Mucosa of rectum (tissue), 2 donors: ENCODE data around the gene AREG.
A peak's percentile ranks its signal among the peaks of the same experiment; 100 is the strongest.

Experiments used
- H3K27ac ChIP-seq, 2 donors: one replicate each; pipeline ENCODE4 v1.7.0; 2013; ENCODE audit warnings: inconsistent platforms in 2 of 2, low read depth in 2 of 2, low read length in 2 of 2
- H3K27me3 ChIP-seq, 2 donors: one replicate each; pipeline ENCODE4 v1.7.0; 2013; ENCODE audit warnings: low read length in 2 of 2; ENCODE audit not compliant: control insufficient read depth in 2 of 2, insufficient read depth in 2 of 2
- H3K36me3 ChIP-seq, 2 donors: one replicate each; pipeline ENCODE4 v1.7.0; 2013; ENCODE audit warnings: low read length in 2 of 2; ENCODE audit not compliant: control insufficient read depth in 2 of 2, insufficient read depth in 2 of 2
- H3K4me1 ChIP-seq, 2 donors: one replicate each; pipeline ENCODE4 v1.7.0; 2013; ENCODE audit warnings: low read length in 2 of 2, mild to moderate bottlenecking in 1 of 2; ENCODE audit not compliant: control insufficient read depth in 2 of 2, insufficient read depth in 2 of 2
- H3K4me3 ChIP-seq, 2 donors: one replicate each; pipeline ENCODE4 v1.7.0; 2013; ENCODE audit warnings: low read length in 2 of 2
- H3K9ac ChIP-seq, 2 donors: one replicate each; pipeline ENCODE4 v1.7.0; 2013; ENCODE audit warnings: low read length in 2 of 2, low read depth in 1 of 2, mild to moderate bottlenecking in 1 of 2
- H3K9me3 ChIP-seq, 2 donors: one replicate each; pipeline ENCODE4 v1.7.0; 2013; ENCODE audit warnings: low read length in 2 of 2; ENCODE audit not compliant: control insufficient read depth in 2 of 2
- donor health status: healthy.
- donor health status: Normal muscosa, but diverticular disease.

The AREG gene

DNA sequence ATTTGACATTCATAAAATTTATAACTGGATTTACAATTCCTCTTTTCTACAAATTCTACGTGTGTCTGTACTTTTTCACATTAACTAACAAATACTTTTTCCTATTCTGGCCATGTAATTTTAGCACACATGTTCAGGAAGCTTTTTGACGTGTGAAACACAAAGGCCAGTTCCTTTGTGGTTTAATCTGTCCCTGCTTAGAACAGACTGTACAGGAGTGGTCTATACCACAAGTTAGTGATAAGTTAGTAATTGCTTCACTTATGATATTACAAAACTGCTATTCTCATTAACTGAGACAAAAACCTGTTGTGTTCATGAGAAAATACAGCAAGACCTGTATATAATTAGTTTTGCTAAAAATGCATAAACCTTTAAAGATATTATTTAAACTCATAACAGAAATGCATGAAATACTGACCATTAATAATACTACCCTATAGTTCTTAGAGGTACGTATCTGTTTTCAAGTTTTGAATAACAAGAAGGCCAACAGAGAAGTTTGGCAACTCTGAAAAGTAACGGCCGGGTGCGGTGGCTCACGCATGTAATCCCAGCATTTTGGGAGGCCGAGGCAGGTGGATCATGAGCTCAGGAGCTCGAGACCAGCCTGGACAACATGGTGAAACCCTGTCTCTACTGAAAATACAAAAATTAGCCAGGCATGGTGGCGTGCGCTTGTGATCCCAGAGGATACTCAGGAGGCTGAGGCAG lies 13.7 kb upstream of the AREG start:
- no peak overlapping the region for H3K4me3 ChIP-seq
- no peaks in the 10 kb centered on the region for H3K4me1 ChIP-seq
- no peaks in the 10 kb centered on the region for H3K27me3 ChIP-seq
- no peaks in the 10 kb centered on the region for H3K36me3 ChIP-seq
- H3K27ac ChIP-seq: no peak overlapping the region
- no peaks in the 10 kb centered on the region for H3K9me3 ChIP-seq
- H3K9ac ChIP-seq: no peak overlapping the region

DNA sequence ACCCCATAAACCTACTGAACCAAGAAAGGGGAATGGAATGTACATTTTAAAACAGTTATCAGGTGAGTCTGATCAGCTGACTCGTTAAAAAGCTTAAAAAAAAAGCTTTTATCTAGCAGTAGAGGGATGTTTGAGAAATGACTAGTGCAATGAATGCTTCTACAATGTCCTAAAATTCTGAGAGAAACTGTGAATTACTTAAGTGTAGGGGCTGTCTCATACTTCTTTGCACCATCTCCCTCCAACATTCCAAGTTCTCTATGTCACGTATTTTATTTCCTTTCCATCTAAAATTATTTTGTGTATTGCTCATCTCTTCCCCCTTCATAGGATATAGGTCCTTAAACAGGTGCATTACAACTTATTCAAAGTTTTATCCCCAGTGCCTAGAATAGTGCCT lies 11.9 kb upstream of the AREG start:
- H3K36me3 ChIP-seq: no peaks in the 10 kb centered on the region

GRCh38 chr4:74433541-74434172 lies 11.3 kb upstream of the AREG start:
- Histone ChIP-seq H3K9ac (no peak overlapping the region), H3K4me1 (no peaks in the 10 kb centered on the region), H3K4me3 (no peak overlapping the region), H3K27ac (no peak overlapping the region), H3K9me3 (no peaks in the 10 kb centered on the region), H3K36me3 (no peaks in the 10 kb centered on the region), H3K27me3 (no peaks in the 10 kb centered on the region)

More for the DNA sequence above, 11.9 kb upstream of the AREG start:
- no peak overlapping the region for H3K4me3 ChIP-seq
- H3K9me3 ChIP-seq: no peaks in the 10 kb centered on the region
- H3K27me3 ChIP-seq: no peaks in the 10 kb centered on the region
- no peak overlapping the region for H3K9ac ChIP-seq
- no peaks in the 10 kb centered on the region for H3K4me1 ChIP-seq
- H3K27ac ChIP-seq: no peak overlapping the region

DNA sequence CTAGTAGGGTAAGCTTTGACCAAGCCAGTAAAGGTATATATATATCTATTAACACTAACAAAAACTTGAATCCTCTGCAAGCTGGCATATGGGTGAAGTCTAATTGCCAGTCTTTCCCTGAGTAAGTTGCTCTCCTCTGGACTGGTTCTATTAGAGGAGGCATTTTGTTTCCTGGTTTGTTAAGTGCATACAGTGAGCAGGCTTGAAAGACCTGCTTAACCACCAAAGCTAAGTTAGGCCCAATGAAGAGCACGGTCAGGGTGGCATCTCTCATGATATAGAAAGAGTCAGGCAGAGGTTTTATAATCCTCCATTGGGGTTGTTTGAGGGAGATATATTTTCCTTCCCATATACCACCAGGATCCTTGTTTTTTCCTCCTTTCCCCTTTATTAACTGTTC lies 9.6 kb upstream of the AREG start:
- H3K36me3 ChIP-seq: no peaks in the 10 kb centered on the region
- no peaks in the 10 kb centered on the region for H3K9me3 ChIP-seq
- H3K9ac ChIP-seq: no peak overlapping the region
- no peak overlapping the region for H3K27ac ChIP-seq
- no peak overlapping the region for H3K4me3 ChIP-seq
- no peaks in the 10 kb centered on the region for H3K27me3 ChIP-seq
- H3K4me1 ChIP-seq: no peaks in the 10 kb centered on the region

DNA sequence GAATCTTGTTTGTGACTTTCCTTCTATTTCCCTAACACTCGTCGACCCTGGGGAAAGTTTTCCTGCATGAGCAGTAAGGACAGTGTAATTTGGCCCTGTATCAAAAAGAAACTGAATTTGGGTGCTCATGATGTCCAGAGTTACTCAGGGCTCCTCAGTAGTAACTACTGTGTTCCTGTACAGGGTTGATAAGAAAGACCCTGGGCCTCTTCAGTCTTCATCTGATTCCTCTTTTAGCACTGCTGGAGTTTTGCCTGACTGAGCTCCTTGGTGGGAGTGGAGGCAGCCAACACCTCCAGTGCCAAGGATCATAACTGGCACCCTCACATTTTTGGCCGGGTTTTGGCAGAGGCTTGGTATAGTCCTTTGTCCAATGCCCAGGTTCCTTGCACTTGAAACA lies 7.1 kb upstream of the AREG start:
- Histone ChIP-seq H3K4me3 (no peak overlapping the region), H3K36me3 (no peaks in the 10 kb centered on the region), H3K9me3 (no peaks in the 10 kb centered on the region), H3K9ac (no peak overlapping the region), H3K27ac (no peak overlapping the region), H3K4me1 (no peaks in the 10 kb centered on the region), H3K27me3 (no peaks in the 10 kb centered on the region)

DNA sequence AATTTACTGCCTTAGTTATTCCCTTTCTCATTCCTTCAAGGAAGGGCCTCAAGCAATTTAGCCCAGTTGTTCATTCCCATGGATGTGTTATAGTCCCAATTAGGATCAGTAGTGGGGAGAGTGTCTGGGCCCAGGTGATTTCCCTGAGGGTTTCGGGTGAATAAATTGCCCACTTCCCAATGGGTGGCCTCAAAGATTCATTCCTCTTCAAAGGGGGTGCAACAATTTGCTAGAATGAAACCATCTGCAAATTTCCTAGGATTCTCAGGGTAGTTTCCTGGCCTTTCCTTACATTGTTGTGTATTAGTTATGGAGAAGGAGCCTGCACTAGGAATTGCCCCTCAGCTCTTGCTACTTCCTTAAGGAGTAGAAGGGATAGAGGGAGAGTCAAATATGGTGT lies 6.3 kb upstream of the AREG start:
- H3K4me1 ChIP-seq: no peaks in the 10 kb centered on the region
- H3K36me3 ChIP-seq: no peaks in the 10 kb centered on the region
- no peaks in the 10 kb centered on the region for H3K27me3 ChIP-seq
- no peak overlapping the region for H3K9ac ChIP-seq
- no peaks in the 10 kb centered on the region for H3K9me3 ChIP-seq
- H3K4me3 ChIP-seq: no peak overlapping the region
- H3K27ac ChIP-seq: no peak overlapping the region

GRCh38 chr4:74439952-74440351 lies 5.0 kb upstream of the AREG start:
- Histone ChIP-seq H3K9me3 (no peaks in the 10 kb centered on the region), H3K27me3 (no peaks in the 10 kb centered on the region), H3K9ac (no peak overlapping the region), H3K27ac (no peak overlapping the region), H3K36me3 (no peaks in the 10 kb centered on the region), H3K4me1 (peaks cover 0 to 2% of the 10 kb centered on the region in 2 donors), H3K4me3 (no peak overlapping the region)

DNA sequence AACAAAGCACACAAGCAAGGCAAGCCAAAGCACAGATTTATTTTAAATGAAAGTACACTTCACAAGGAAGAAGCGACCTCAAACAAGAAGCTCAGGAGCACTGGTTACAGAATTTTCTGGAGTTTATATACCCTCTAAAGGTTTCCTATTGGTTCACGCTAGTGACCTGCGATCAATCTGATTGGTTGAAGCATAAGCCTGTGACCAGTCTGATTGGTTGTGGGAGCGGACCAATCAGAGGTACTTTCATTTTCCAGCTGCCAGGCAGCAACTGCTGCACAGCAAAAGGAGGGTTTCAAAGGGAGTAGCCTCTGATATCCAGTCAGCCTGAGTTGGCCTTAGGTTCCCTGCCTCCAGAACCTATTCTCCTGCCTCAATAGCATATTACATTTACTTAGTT lies 4.6 kb upstream of the AREG start:
- Histone ChIP-seq H3K36me3 (no peaks in the 10 kb centered on the region), H3K4me3 (no peak overlapping the region), H3K9me3 (no peaks in the 10 kb centered on the region), H3K27me3 (no peaks in the 10 kb centered on the region), H3K4me1 (peaks cover 0 to 2% of the 10 kb centered on the region in 2 donors), H3K27ac (no peak overlapping the region), H3K9ac (no peak overlapping the region)

GRCh38 chr4:74441744-74442143 lies 3.2 kb upstream of the AREG start:
- H3K9ac ChIP-seq: no peak overlapping the region
- peaks cover 0 to 2% of the 10 kb centered on the region in 2 donors for H3K36me3 ChIP-seq
- H3K9me3 ChIP-seq: no peaks in the 10 kb centered on the region
- no peaks in the 10 kb centered on the region for H3K27me3 ChIP-seq
- H3K4me3 ChIP-seq: no peak overlapping the region
- peaks cover 1 to 2% of the 10 kb centered on the region in 2 donors for H3K4me1 ChIP-seq
- H3K27ac ChIP-seq: no peak overlapping the region

DNA sequence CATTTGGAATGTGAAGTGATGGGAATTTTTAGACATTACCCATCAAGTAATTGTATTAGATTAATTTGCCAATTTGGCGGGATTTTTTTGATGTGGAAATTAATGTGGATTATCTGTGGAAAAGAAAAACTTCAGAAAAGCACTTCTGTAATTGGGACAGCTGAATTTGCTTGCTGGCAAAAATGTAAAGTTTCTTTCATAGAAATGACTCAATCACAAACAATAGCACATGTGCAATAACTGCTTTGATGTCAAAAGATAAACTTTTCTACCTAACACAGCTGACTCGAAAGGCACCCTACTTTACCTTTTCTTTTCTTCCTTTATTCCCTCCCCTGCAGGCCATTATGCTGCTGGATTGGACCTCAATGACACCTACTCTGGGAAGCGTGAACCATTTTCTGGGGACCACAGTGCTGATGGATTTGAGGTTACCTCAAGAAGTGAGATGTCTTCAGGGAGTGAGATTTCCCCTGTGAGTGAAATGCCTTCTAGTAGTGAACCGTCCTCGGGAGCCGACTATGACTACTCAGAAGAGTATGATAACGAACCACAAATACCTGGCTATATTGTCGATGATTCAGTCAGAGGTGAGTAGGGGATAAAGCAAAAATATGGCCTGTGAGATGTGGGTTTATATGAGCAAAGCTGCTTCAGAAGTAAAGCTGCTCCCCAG lies 1.4 kb downstream of the AREG start:
- Histone ChIP-seq H3K9me3 (no peaks in the 10 kb centered on the region), H3K4me1 (peaks cover 2 to 8% of the 10 kb centered on the region in 2 donors), H3K4me3 (peak overlapping the region; percentile 14 to 27), H3K9ac (no peak overlapping the region), H3K27ac (no peak overlapping the region), H3K27me3 (no peaks in the 10 kb centered on the region), H3K36me3 (peaks cover 0 to 2% of the 10 kb centered on the region in 2 donors)
